Mesothelial cell of epicardium (in vitro differentiated cells): Measurements from ENCODE around the gene RNPS1. TPM values are rescaled to one million over a fixed set of nuclear protein-coding genes. Genes with fewer than 3 reads are reported as not detected.

Source experiments
- DNase-seq, 2 experiments: peaks; one replicate each; pipeline ENCODE4 v3.0.0; 2021; ENCODE audit warnings: low spot score in 2 of 2; ENCODE audit not compliant: unreplicated experiment in 2 of 2
- H3K27ac Mint-ChIP-seq: 2 replicates; pipeline ENCODE4 v1.8.0; 2021; ENCODE audit warnings: mixed read lengths
- H3K27me3 Mint-ChIP-seq: 2 replicates; pipeline ENCODE4 v1.8.0; 2021; ENCODE audit warnings: low read depth, mixed read lengths
- H3K36me3 Mint-ChIP-seq: 2 replicates; pipeline ENCODE4 v1.8.0; 2021; ENCODE audit warnings: mixed read lengths
- H3K4me1 Mint-ChIP-seq: 2 replicates; pipeline ENCODE4 v1.8.0; 2021; ENCODE audit warnings: mixed read lengths
- H3K4me3 Mint-ChIP-seq: 2 replicates; pipeline ENCODE4 v1.8.0; 2021; ENCODE audit warnings: mild to moderate bottlenecking, moderate library complexity, mixed read lengths
- H3K9me3 Mint-ChIP-seq: 2 replicates; pipeline ENCODE4 v1.8.0; 2021; ENCODE audit warnings: mixed read lengths
- total RNA-seq: library from RNA; stranded (reverse); gene quantifications from 3 replicates; pipeline ENCODE4 v1.2.1, GENCODE V29; 2021
- TF ChIP-seq, protein P1 (sequence below): fragments of 200-600 bp; sonication (generic); IDR thresholded peaks from one replicate; pipeline ENCODE4 v1.5.0; 2021; ENCODE audit warnings: antibody characterized with exemption; ENCODE audit not compliant: unreplicated experiment

The RNPS1 gene
- total RNA-seq, 1 donor from 2014 or later = 229 TPM

DNA sequence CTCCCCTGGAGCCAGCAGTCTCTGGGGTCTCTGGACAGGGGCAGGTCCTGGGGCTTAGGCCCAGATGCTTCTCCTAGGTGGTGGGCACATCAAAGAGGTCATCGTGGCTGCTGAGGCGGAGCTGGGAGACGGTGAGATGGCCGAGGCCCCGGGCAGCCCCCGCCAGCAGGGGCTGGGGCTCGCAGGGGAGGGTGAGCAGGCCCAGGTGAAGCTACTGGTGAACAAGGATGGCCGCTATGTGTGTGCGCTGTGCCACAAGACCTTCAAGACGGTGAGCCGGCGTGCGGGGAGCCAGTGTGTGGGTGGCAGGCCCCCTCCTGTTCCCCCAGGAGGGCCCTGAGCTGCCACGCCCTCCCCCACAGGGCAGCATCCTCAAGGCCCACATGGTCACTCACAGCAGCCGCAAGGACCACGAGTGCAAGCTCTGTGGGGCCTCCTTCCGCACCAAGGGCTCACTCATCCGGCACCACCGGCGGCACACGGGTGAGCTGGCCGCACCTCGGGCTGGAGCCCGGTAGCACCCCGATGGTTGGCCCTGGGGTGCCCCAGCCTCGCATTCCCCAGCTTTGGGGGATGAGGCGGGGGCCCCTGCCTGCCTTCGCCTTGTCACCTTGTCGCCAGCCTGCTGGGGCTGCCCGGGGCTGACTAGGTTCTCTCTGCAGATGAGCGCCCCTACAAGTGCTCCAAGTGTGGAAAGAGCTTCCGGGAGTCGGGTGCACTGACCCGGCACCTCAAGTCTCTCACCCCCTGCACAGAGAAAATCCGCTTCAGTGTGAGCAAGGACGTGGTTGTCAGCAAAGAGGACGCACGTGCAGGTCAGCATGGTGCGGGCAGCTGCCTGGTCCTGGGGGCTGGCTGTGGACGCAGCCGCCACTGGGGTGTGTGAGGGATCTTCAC is 35.6 kb downstream of the RNPS1 start:
- Mint-ChIP-seq H3K27ac (no peak overlapping the region), H3K9me3 (no peaks in the 10 kb centered on the region), H3K27me3 (peaks cover 27% of the 10 kb centered on the region), H3K4me1 (no peaks in the 10 kb centered on the region), H3K4me3 (no peak overlapping the region), H3K36me3 (peaks cover 6% of the 10 kb centered on the region)
- DNase-seq = no peak
- TF ChIP-seq, protein P1, sequence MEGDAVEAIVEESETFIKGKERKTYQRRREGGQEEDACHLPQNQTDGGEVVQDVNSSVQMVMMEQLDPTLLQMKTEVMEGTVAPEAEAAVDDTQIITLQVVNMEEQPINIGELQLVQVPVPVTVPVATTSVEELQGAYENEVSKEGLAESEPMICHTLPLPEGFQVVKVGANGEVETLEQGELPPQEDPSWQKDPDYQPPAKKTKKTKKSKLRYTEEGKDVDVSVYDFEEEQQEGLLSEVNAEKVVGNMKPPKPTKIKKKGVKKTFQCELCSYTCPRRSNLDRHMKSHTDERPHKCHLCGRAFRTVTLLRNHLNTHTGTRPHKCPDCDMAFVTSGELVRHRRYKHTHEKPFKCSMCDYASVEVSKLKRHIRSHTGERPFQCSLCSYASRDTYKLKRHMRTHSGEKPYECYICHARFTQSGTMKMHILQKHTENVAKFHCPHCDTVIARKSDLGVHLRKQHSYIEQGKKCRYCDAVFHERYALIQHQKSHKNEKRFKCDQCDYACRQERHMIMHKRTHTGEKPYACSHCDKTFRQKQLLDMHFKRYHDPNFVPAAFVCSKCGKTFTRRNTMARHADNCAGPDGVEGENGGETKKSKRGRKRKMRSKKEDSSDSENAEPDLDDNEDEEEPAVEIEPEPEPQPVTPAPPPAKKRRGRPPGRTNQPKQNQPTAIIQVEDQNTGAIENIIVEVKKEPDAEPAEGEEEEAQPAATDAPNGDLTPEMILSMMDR = no peak

DNA sequence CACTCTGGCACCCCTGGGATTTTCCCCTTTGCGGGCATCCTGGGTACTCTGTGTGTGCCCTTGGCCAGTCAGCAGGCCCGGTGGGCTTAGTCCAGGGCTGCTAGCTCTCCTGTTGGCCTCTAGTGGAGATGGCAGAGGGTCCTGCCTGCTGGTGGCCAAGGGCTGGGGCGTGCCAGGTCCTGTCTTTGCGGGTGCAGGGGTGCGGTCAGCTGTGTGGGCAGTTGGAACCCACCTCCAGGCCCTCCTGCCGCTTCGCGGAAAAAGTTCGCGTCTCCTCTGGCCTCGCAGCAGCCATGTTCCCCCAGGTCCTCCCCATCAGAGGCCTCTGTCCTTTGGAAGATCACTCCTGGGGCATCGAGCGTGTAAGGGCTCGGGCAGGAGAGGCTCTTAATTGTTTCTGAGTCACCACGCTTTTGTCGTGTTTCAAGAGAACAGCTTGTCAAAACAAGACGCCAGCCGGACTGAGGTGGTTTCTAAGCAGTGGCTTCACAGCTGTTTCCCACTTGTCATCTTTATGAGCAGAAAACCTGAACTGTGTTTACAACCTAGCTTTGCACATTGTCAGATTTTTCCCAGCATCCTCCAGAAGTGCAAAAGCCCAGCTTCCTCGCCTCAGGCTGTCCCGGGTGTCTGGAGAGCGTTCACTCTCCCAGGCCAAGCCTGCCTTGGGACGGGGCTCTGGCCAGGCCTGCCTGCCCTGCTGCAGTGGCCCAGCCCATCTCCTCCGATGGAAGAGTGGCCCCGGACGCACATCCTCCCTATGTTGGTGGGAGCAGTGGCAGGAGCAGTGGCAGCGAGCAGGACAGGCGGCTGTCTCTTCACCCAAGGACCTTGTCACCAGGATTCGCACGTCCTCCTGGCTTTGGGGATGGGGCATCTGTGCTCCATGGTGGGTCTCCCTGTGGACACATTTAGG is 36.7 kb downstream of the RNPS1 start:
- Mint-ChIP-seq H3K27me3 (peaks cover 17% of the 10 kb centered on the region), H3K27ac (no peak overlapping the region), H3K9me3 (no peaks in the 10 kb centered on the region), H3K4me1 (no peaks in the 10 kb centered on the region), H3K36me3 (peaks cover 6% of the 10 kb centered on the region), H3K4me3 (no peak overlapping the region)
- TF ChIP-seq, protein P1 = no peak
- DNase-seq = no peak

DNA sequence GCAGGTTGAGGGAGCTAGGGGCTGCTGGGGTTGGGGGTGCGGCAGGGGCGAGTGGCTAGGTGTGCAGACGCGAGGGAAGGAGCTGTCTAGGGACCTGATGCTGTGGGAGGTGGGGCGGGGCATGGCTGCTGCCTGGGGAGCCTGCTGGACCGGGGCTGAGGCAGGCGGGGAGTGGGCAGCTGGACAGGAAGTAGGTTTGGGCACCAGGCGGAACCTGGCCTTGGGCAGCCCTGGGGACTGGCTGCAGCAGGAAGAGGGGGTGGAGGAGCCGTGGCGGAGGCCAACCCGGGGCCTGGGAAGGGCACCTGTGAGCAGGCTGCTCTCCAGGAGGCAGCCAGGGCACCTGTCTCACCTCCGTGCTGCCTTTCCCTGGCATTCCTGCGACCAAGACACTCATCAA is 37.5 kb downstream of the RNPS1 start:
- TF ChIP-seq, protein P1 = no peak
- Mint-ChIP-seq H3K4me3 (no peak overlapping the region), H3K27ac (no peak overlapping the region), H3K27me3 (peaks cover 8% of the 10 kb centered on the region), H3K36me3 (peaks cover 5% of the 10 kb centered on the region), H3K4me1 (peaks cover 4% of the 10 kb centered on the region), H3K9me3 (no peaks in the 10 kb centered on the region)
- no peak for DNase-seq

DNA sequence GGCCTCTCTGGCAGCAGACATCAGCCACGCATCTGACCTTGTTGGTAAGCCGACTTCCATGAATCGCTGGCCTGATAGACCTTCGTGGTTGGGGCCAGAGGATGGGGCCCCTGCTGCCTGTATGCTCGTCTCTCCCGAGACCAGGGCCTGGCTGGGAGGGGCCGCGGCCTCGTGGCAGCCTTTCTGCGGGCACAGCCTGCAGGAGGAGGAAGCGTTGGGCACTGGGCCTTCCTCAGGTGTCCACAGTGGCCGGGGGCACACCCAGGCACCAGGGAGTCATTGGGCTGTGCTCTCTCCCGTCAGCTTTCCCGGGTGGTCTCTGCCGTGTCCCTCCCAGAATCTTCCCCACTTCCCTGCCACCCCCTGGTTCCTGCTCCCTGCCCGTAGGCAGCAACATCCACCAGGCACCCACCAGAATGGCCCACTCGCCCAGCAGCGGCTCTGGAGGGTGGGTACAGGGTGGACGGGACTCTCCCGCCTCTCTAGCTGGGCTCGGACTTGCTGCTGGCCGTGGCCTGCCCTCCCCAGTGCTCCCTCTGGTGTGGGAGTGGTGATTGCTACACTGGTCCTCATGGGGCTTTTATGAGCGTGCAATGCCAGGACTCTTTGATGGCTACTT is 38.2 kb downstream of the RNPS1 start:
- TF ChIP-seq, protein P1 = no peak
- no peaks in the 10 kb centered on the region for H3K9me3 Mint-ChIP-seq
- H3K27me3 Mint-ChIP-seq = peaks cover 3% of the 10 kb centered on the region
- no peak overlapping the region for H3K27ac Mint-ChIP-seq
- no peak for DNase-seq
- H3K4me3 Mint-ChIP-seq = no peak overlapping the region
- H3K36me3 Mint-ChIP-seq = peaks cover under 1% of the 10 kb centered on the region
- peaks cover 4% of the 10 kb centered on the region for H3K4me1 Mint-ChIP-seq

DNA sequence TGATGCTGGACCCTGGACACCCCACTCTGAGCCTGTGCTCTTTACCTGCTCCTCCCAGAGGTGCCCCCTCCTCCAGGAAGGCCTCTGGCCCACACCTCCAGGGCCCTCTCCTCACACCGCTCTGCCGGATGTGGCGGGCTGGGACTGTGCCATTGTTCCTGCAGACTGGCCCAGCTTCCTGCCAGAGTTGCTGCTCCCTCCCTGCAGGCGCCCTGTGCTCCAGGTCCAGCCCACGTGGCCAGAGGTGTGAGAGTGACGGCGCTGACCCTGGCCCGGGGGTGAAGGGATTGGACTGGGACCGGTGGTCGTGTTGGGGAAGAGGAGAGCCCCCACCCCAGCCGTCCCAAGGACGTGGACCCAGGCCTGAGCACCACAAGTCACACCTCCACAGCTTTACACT is 38.8 kb downstream of the RNPS1 start:
- no peaks in the 10 kb centered on the region for H3K9me3 Mint-ChIP-seq
- TF ChIP-seq, protein P1 = no peak

More for the DNA sequence above, 38.8 kb downstream of the RNPS1 start:
- no peaks in the 10 kb centered on the region for H3K36me3 Mint-ChIP-seq
- H3K4me3 Mint-ChIP-seq = no peak overlapping the region
- H3K4me1 Mint-ChIP-seq = peaks cover 10% of the 10 kb centered on the region
- no peak for DNase-seq
- no peaks in the 10 kb centered on the region for H3K27me3 Mint-ChIP-seq
- H3K27ac Mint-ChIP-seq = no peak overlapping the region
